K562 (cell line): Measurements from ENCODE around the gene PHETA2. TPM values are rescaled to one million over a fixed set of nuclear protein-coding genes. Genes with fewer than 3 reads are reported as not detected.

Experiments used
- ATAC-seq: fragments of 200-7000 bp; cut with Tn5 transposase; 3 replicates; pipeline ENCODE4 v1.9.1; 2020; ENCODE audit warnings: moderate library complexity
- BruUV-seq: library from RNA; stranded (reverse); fragments of 400-500 nt; replicated peaks from 2 replicates; lab custom pipeline; 2021; lab: Mats Ljungman, UMichigan
- CTCF ChIA-PET: fragments of 300-600 bp; formaldehyde crosslinking; extraction: SDS; loops from one replicate; lab custom pipeline; 2021; ENCODE audit warnings: low intra/inter-chr PET ratio; lab: Yijun Ruan, JAX
- POLR2A ChIA-PET: fragments of 300-600, 350-650 bp; sonication (Branson Sonifier 250); formaldehyde crosslinking; extraction: SDS; loops from one replicate; lab custom pipeline; 2021; ENCODE audit warnings: antibody characterized with exemption, inconsistent platforms; lab: Yijun Ruan, JAX
- DNase-seq, 4 experiments: peaks; one replicate each; pipeline versions ENCODE4 v3.0.0 to v3.0.0-alpha.2; 2011 to 2018; ENCODE audit warnings: low spot score in 3 of 4, mixed read lengths in 3 of 4; ENCODE audit errors: extremely low read depth in 1 of 4
- FAIRE-seq: peaks from 2 replicates; lab custom pipeline; 2011; peaks lifted over from hg19 to GRCh38; lab: Jason Lieb, UNC
- H2AFZ ChIP-seq: 2 replicates; pipeline ENCODE4 v1.6.0; 2011; ENCODE audit warnings: low read depth, low read length, control low read depth, inconsistent platforms
- H3K27ac ChIP-seq: fragments of 200-600 bp; 3 replicates; pipeline ENCODE4 v1.8.0; 2011; ENCODE audit warnings: low read depth, mild to moderate bottlenecking, control low read depth, inconsistent platforms, low read length, moderate library complexity, mixed read lengths; ENCODE audit errors: extremely low read depth
- H3K27me3 ChIP-seq, 2 experiments: fragments of 300-600 bp in 1 of 2; 2 replicates in 1 of 2; 3 replicates in 1 of 2; pipeline versions ENCODE4 v1.6.0 to v1.8.0; 2011; ENCODE audit warnings: inconsistent platforms in 2 of 2, low read length in 2 of 2, mild to moderate bottlenecking in 1 of 2, mixed read lengths in 1 of 2, moderate library complexity in 1 of 2; ENCODE audit not compliant: control insufficient read depth in 2 of 2, insufficient read depth in 2 of 2
- H3K36me3 ChIP-seq: fragments of 300-600 bp; 3 replicates; pipeline ENCODE4 v1.8.0; 2011; ENCODE audit warnings: mild to moderate bottlenecking, low read length, inconsistent platforms; ENCODE audit not compliant: control insufficient read depth, insufficient read depth
- H3K4me1 ChIP-seq, 2 experiments: fragments of 200-600 bp in 1 of 2; replicated peaks in 1 of 2; 2 replicates in 1 of 2; 3 replicates in 1 of 2; pipeline versions ENCODE4 v1.5.1 to v1.8.0; 2011; ENCODE audit warnings: inconsistent platforms in 2 of 2, low read length in 2 of 2, mild to moderate bottlenecking in 1 of 2, mixed read lengths in 1 of 2, moderate library complexity in 1 of 2; ENCODE audit not compliant: control insufficient read depth in 2 of 2, insufficient read depth in 2 of 2
- H3K4me2 ChIP-seq: 2 replicates; pipeline ENCODE4 v1.6.1; 2011; ENCODE audit warnings: low read length, control low read depth, inconsistent platforms, mixed read lengths; ENCODE audit not compliant: insufficient read depth
- H3K4me3 ChIP-seq: fragments of 200-600 bp; sonication (generic), shearing (Covaris generic); 2 replicates; pipeline ENCODE4 v1.5.1; 2016; ENCODE audit warnings: control low read depth, inconsistent platforms
- H3K79me2 ChIP-seq: fragments of 200-600 bp; 3 replicates; pipeline ENCODE4 v1.8.0; 2011; ENCODE audit warnings: low read length, inconsistent platforms; ENCODE audit not compliant: control insufficient read depth, insufficient read depth
- H3K9ac ChIP-seq, 2 experiments: 2 replicates each; pipeline versions ENCODE4 v1.6.0 to v1.6.1; 2011; ENCODE audit warnings: low read depth in 2 of 2, low read length in 2 of 2, control low read depth in 1 of 2, inconsistent platforms in 1 of 2, mild to moderate bottlenecking in 1 of 2, mixed read lengths in 1 of 2; ENCODE audit not compliant: insufficient read depth in 1 of 2
- H3K9me1 ChIP-seq: one replicate; pipeline ENCODE4 v1.6.0; 2011; ENCODE audit warnings: inconsistent platforms, mild to moderate bottlenecking, low read length, moderate library complexity; ENCODE audit not compliant: control insufficient read depth, insufficient read depth
- H3K9me3 ChIP-seq: replicated peaks from 2 replicates; pipeline ENCODE4 v1.5.1; 2011; ENCODE audit warnings: low read depth, low read length, inconsistent platforms; ENCODE audit not compliant: control insufficient read depth, insufficient read depth
- H4K20me1 ChIP-seq: replicated peaks from 2 replicates; pipeline ENCODE4 v1.6.1; 2011; ENCODE audit warnings: low read length, inconsistent platforms, mixed read lengths; ENCODE audit not compliant: control insufficient read depth, insufficient read depth
- DEAF1 ChIP-seq: fragments of 450-650 bp; formaldehyde crosslinking; IDR thresholded peaks from 2 replicates; pipeline ENCODE4 v1.4.0; 2020; ENCODE audit warnings: mild to moderate bottlenecking, moderate library complexity
- PHF8 ChIP-seq: fragments of 200-600 bp; sonication (generic); IDR thresholded peaks from 2 replicates; pipeline ENCODE4 v1.6.1; 2012; ENCODE audit warnings: mixed run types, mild to moderate bottlenecking, inconsistent platforms, low read length, moderate library complexity, borderline replicate concordance
- WGBS: fragments of 100-300 bp; shearing (Covaris generic); methylation state at CpG from one replicate; pipeline ENCODE4 v1.1.6; 2016; ENCODE audit warnings: low coverage, mixed read lengths; ENCODE audit not compliant: insufficient coverage; ENCODE audit errors: missing lambda C conversion rate; 5-methylcytosine and 5-hydroxymethylcytosine counted together
- in situ Hi-C: fragments of 300-500 bp; cut with MboI; formaldehyde crosslinking; loops from 4 replicates; pipeline ENCODE4 v1.15.0; 2018; ENCODE audit warnings: inconsistent platforms, mixed read lengths
- intact Hi-C: fragments of 100-400 bp; cut with micrococcal nuclease; formaldehyde crosslinking; loops from 2 replicates; pipeline ENCODE4 v1.14.2; 2022
- polyA plus RNA-seq, 8 experiments: library from polyadenylated mRNA; depleted of rRNA in 4 of 8; stranded (reverse) in 5 of 8; unstranded in 3 of 8; fragments of >200 nt; fragmentation: Nextera tagmentation in 2 of 8; fragmentation: Illumina TruSeq in 1 of 8; extraction: Ambion mirVana in 2 of 8; extraction: Trizol in 1 of 8; gene quantifications; 2 replicates each; pipeline versions ENCODE4 v1.2.1 to v1.2.3, GENCODE V29; 2011 to 2014; ENCODE audit warnings: inconsistent platforms in 1 of 8, missing spikeins in 1 of 8
- total RNA-seq, 7 experiments: library from RNA; depleted of rRNA in 6 of 7; stranded (reverse); fragments of >200 nt in 6 of 7; fragmentation: Illumina TruSeq in 2 of 7; extraction: Trizol in 2 of 7; gene quantifications; 2 replicates each; pipeline versions ENCODE4 v1.2.1 to v1.2.3, GENCODE V29; 2011 to 2021; ENCODE audit warnings: low replicate concordance in 1 of 7
- TF ChIP-seq, protein P1 (sequence below): fragments of 250-450 bp; sonication (Bioruptor Pico); IDR thresholded peaks from 2 replicates; pipeline ENCODE4 v1.5.0; 2021; ENCODE audit warnings: mild to moderate bottlenecking, borderline replicate concordance

The PHETA2 gene
- total and polyA plus RNA-seq, 9 of the 15 experiments (the other 6 are each of a cell fraction or from before 2014, with no cell fraction given): 0.07 to 0.22 (median 0.08) TPM; not detected in 5

GRCh38 chr22:42062506-42063170 lies 11.4 kb upstream of the PHETA2 start:
- Histone ChIP-seq H3K4me2 (no peak overlapping the region), H3K36me3 (peaks cover 55% of the 10 kb centered on the region; the same call in 2 of the 3 replicates), H3K4me3 (no peak overlapping the region), H4K20me1 (no peaks in the 10 kb centered on the region), H3K9me1 (no peaks in the 10 kb centered on the region), H3K9ac (no peak overlapping the region), H2AFZ (no peak overlapping the region), H3K27ac (no peak overlapping the region), H3K27me3 (no peaks in the 10 kb centered on the region), H3K79me2 (no peaks in the 10 kb centered on the region), H3K4me1 (peaks cover 0 to 2% of the 10 kb centered on the region in 2 experiments; a peak in 1 of 5 replicates), H3K9me3 (no peaks in the 10 kb centered on the region; the same call in 1 of the 2 replicates)
- POLR2A ChIA-PET: no interaction called here
- no peak for ATAC-seq
- in situ Hi-C loops: no loop called here
- WGBS: 93% methylated on average over 7 of the region's 10 CpGs
- CTCF ChIA-PET: no interaction called here
- intact Hi-C loops: no loop called here
- BruUV-seq: no TSS peak
- FAIRE-seq: no peak
- TF ChIP-seq, protein P1, sequence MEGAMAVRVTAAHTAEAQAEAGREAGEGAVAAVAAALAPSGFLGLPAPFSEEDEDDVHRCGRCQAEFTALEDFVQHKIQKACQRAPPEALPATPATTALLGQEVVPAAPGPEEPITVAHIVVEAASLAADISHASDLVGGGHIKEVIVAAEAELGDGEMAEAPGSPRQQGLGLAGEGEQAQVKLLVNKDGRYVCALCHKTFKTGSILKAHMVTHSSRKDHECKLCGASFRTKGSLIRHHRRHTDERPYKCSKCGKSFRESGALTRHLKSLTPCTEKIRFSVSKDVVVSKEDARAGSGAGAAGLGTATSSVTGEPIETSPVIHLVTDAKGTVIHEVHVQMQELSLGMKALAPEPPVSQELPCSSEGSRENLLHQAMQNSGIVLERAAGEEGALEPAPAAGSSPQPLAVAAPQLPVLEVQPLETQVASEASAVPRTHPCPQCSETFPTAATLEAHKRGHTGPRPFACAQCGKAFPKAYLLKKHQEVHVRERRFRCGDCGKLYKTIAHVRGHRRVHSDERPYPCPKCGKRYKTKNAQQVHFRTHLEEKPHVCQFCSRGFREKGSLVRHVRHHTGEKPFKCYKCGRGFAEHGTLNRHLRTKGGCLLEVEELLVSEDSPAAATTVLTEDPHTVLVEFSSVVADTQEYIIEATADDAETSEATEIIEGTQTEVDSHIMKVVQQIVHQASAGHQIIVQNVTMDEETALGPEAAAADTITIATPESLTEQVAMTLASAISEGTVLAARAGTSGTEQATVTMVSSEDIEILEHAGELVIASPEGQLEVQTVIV (CRISPR knock-in tag): no peak
- TF ChIP-seq DEAF1 (CRISPR knock-in tag) (no peak), PHF8 (no peak)
- no peak for DNase-seq
